Right lobe of liver (tissue), 6 donors: Measurements from ENCODE around the gene CHPF. TPM values are rescaled to one million over a fixed set of nuclear protein-coding genes. Genes with fewer than 3 reads are reported as not detected.

Experiments used
- ATAC-seq, 4 donors: fragments of 200-7000 bp; cut with Tn5 transposase; one replicate each; pipeline ENCODE4 v1.9.1; 2020; ENCODE audit warnings: mild to moderate bottlenecking in 4 of 4, moderate library complexity in 4 of 4
- DNase-seq, 3 donors: peaks; one replicate each; pipeline ENCODE4 v3.0.0-alpha.2; 2020
- H3K27ac ChIP-seq, 3 donors: fragments of 200-600 bp; one replicate each; pipeline ENCODE4 v1.8.0; 2022
- H3K27me3 ChIP-seq, 2 donors: fragments of 200-600 bp; one replicate each; pipeline ENCODE4 v1.8.0; 2022
- H3K36me3 ChIP-seq, 4 donors: fragments of 200-600 bp; sonication (generic) in 1 of 4; one replicate each; pipeline versions ENCODE4 v1.5.1 to v1.8.0; 2017 to 2022; ENCODE audit warnings: control low read depth in 1 of 4
- H3K4me1 ChIP-seq, 4 donors: fragments of 200-600 bp; sonication (generic) in 1 of 4; one replicate each; pipeline versions ENCODE4 v1.5.1 to v1.8.0; 2017 to 2022; ENCODE audit warnings: control low read depth in 1 of 4
- H3K4me3 ChIP-seq, 3 donors: fragments of 200-600 bp; one replicate each; pipeline ENCODE4 v1.8.0; 2022
- H3K9me3 ChIP-seq, 4 donors: fragments of 200-600 bp; sonication (generic) in 1 of 4; one replicate each; pipeline versions ENCODE4 v1.5.1 to v1.8.0; 2017 to 2022; ENCODE audit warnings: control low read depth in 1 of 4
- CTCF ChIP-seq, 4 donors: fragments of 200-600 bp in 3 of 4; fragments of 450-650 bp in 1 of 4; IDR thresholded peaks; one replicate each; pipeline versions ENCODE4 v1.5.1 to v1.8.0; 2016 to 2022; ENCODE audit warnings: antibody characterized with exemption in 4 of 4, mild to moderate bottlenecking in 2 of 4
- POLR2A ChIP-seq: fragments of 450-650 bp; IDR thresholded peaks from one replicate; pipeline ENCODE4 v1.6.1; 2017; ENCODE audit warnings: antibody characterized with exemption, mild to moderate bottlenecking
- WGBS: methylation state at CpG from one replicate; pipeline ENCODE4 v1.1.6; 2018; ENCODE audit warnings: low coverage, low lambda C conversion rate; ENCODE audit not compliant: insufficient coverage; ENCODE audit errors: missing lambda C conversion rate; 5-methylcytosine and 5-hydroxymethylcytosine counted together
- intact Hi-C, 2 donors: fragments of 100-400 bp; cut with DNase I; formaldehyde crosslinking; loops; one replicate each; pipeline versions ENCODE4 v1.11.2 to v1.14.1; 2022
- total RNA-seq, 6 experiments: library from RNA; depleted of rRNA in 2 of 6; stranded (reverse); fragments of >200 nt in 2 of 6; fragmentation: NEBNext Ultra II Directional in 3 of 6; extraction: Animal tissue kit (Norgen Biotek cat#: 25700) in 3 of 6; gene quantifications; one replicate each; pipeline versions ENCODE4 v1.1.0 to v1.2.4, GENCODE V29; 2016 to 2023
- donor health status: DM: no; HTN: yes; CAD: no.
- donor health status: DM: no; HTN: no; CAD: no.
- donor health status: DM: no; HTN: no; CAD: no.
- donor health status: DM: no; HTN: yes; CAD: no.
- donor health status: DM: no; HTN: yes; CAD: no.

Gene CHPF
- total RNA-seq, 6 experiments from 2014 or later: 33.2 to 183 (median 39.6) TPM

GRCh38 chr2:219493086-219493485 lies 50.5 kb downstream of the CHPF start:
- Histone ChIP-seq H3K27ac (no peak overlapping the region), H3K27me3 (no peaks in the 10 kb centered on the region), H3K4me3 (no peak overlapping the region), H3K4me1 (peaks cover 0 to 7% (median 3%) of the 10 kb centered on the region in 4 donors), H3K9me3 (no peaks in the 10 kb centered on the region), H3K36me3 (no peaks in the 10 kb centered on the region)
- intact Hi-C loops: no loop called here
- 100% methylated on average over 2 of the region's 5 CpGs for WGBS
- ATAC-seq (no peak), DNase-seq (no peak)
- no peak for TF ChIP-seq CTCF (IDR thresholded peaks at IDR 0.05)
- TF ChIP-seq POLR2A: no peak

GRCh38 chr2:219492575-219492974 lies 51.0 kb downstream of the CHPF start:
- Histone ChIP-seq H3K27me3 (no peaks in the 10 kb centered on the region), H3K36me3 (no peaks in the 10 kb centered on the region)
- no peak for ATAC-seq

GRCh38 chr2:219491278-219491963 lies 52.2 kb downstream of the CHPF start:
- no peaks in the 10 kb centered on the region for H3K4me1 ChIP-seq
- H3K4me3 ChIP-seq: no peak overlapping the region
- 63% methylated on average over 3 of the region's 14 CpGs for WGBS
- no peaks in the 10 kb centered on the region for H3K36me3 ChIP-seq
- TF ChIP-seq CTCF (IDR thresholded peaks at IDR 0.05) (no peak), POLR2A (no peak)
- H3K27ac ChIP-seq: no peak overlapping the region
- H3K9me3 ChIP-seq: no peaks in the 10 kb centered on the region
- no peak for DNase-seq
- intact Hi-C loops: no loop called here
- no peaks in the 10 kb centered on the region for H3K27me3 ChIP-seq
- ATAC-seq: no peak

More at GRCh38 chr2:219492575-219492974, 51.0 kb downstream of the CHPF start:
- Histone ChIP-seq H3K27ac (no peak overlapping the region), H3K4me3 (no peak overlapping the region), H3K4me1 (peaks cover 0 to 6% (median 3%) of the 10 kb centered on the region in 4 donors), H3K9me3 (no peaks in the 10 kb centered on the region)
- WGBS: 35% methylated on average over 6 of the region's 20 CpGs
- TF ChIP-seq POLR2A: no peak
- no peak for TF ChIP-seq CTCF (IDR thresholded peaks at IDR 0.05)
- DNase-seq: no peak
- intact Hi-C loops: no loop called here

GRCh38 chr2:219490600-219491130 lies 52.9 kb downstream of the CHPF start:
- H3K4me1 ChIP-seq: no peaks in the 10 kb centered on the region
- H3K27ac ChIP-seq: no peak overlapping the region
- TF ChIP-seq POLR2A: no peak
- TF ChIP-seq CTCF (IDR thresholded peaks at IDR 0.05): no peak
- intact Hi-C loops: no loop called here
- no peaks in the 10 kb centered on the region for H3K36me3 ChIP-seq
- no peak overlapping the region for H3K4me3 ChIP-seq
- H3K9me3 ChIP-seq: no peaks in the 10 kb centered on the region
- ATAC-seq (no peak), DNase-seq (no peak)
- 73% methylated on average over 3 of the region's 10 CpGs for whole genome bisulfite sequencing
- no peaks in the 10 kb centered on the region for H3K27me3 ChIP-seq
